ENCODE measurements around the gene SPOCK1.

Gene SPOCK1

GRCh38 chr5:137296213-137296781 is 202.8 kb downstream of the SPOCK1 start:
- TF ChIP-seq CTCF (IDR thresholded peaks at IDR 0.05; ENCODE audit: control insufficient read depth, insufficient read depth, low read depth, low read length, missing control alignments), result no peak
- no peak for DNase-seq (ENCODE audit: low read depth)
- H3K4me3 ChIP-seq (ENCODE audit: control insufficient read depth, low read depth, low read length), result no peak overlapping the region

GRCh38 chr5:137294604-137295003 is 204.5 kb downstream of the SPOCK1 start:
- no peak for TF ChIP-seq CTCF (IDR thresholded peaks at IDR 0.05; ENCODE audit: control insufficient read depth, insufficient read depth, low read depth, low read length, missing control alignments)
- no peak overlapping the region for H3K4me3 ChIP-seq (ENCODE audit: control insufficient read depth, low read depth, low read length)
- no peak for DNase-seq (ENCODE audit: low read depth)

GRCh38 chr5:137292461-137293027 is 206.6 kb downstream of the SPOCK1 start:
- no peak for TF ChIP-seq CTCF (IDR thresholded peaks at IDR 0.05; ENCODE audit: control insufficient read depth, insufficient read depth, low read depth, low read length, missing control alignments)
- DNase-seq (ENCODE audit: low read depth), result no peak
- H3K4me3 ChIP-seq (ENCODE audit: control insufficient read depth, low read depth, low read length), result no peak overlapping the region

- no peak for DNase-seq (ENCODE audit: low read depth)
- H3K4me3 ChIP-seq (ENCODE audit: control insufficient read depth, low read depth, low read length), result no peak overlapping the region
- TF ChIP-seq CTCF (IDR thresholded peaks at IDR 0.05; ENCODE audit: control insufficient read depth, insufficient read depth, low read depth, low read length, missing control alignments), result no peak
These were observed 207.7 kb downstream of the SPOCK1 start for GRCh38 chr5:137291436-137291835.

- no peak for TF ChIP-seq CTCF (IDR thresholded peaks at IDR 0.05; ENCODE audit: control insufficient read depth, insufficient read depth, low read depth, low read length, missing control alignments)
- no peak for DNase-seq (ENCODE audit: low read depth)
- H3K4me3 ChIP-seq (ENCODE audit: control insufficient read depth, low read depth, low read length), result no peak overlapping the region
These were observed 208.1 kb downstream of the SPOCK1 start for GRCh38 chr5:137291031-137291430.

- no peak overlapping the region for H3K4me3 ChIP-seq (ENCODE audit: control insufficient read depth, low read depth, low read length)
- no peak for TF ChIP-seq CTCF (IDR thresholded peaks at IDR 0.05; ENCODE audit: control insufficient read depth, insufficient read depth, low read depth, low read length, missing control alignments)
- DNase-seq (ENCODE audit: low read depth), result no peak
These were observed 208.8 kb downstream of the SPOCK1 start for GRCh38 chr5:137290373-137290772.
